DMS79 treated with DMSO at 0.1 percent for 48 hours (cell line): ENCODE data around the gene BTBD7.

Experiments used
- DNase-seq: peaks from one replicate; lab custom pipeline; 2025; lab: John Stamatoyannopoulos, UW

BTBD7 gene

GRCh38 chr14:93195316-93195999 lies 137.4 kb downstream of the BTBD7 start:
- no peak for DNase-seq
